GM19324 (cell line): Measurements from ENCODE around the gene GOLGA7B.

ENCODE experiments used
- ATAC-seq: cut with Tn5 transposase; IDR thresholded peaks from one replicate; pipeline ENCODE4 v1.9.1; 2021; ENCODE audit warnings: mild to moderate bottlenecking, moderate library complexity; ENCODE audit not compliant: unreplicated experiment, low FRiP score

The GOLGA7B gene

DNA sequence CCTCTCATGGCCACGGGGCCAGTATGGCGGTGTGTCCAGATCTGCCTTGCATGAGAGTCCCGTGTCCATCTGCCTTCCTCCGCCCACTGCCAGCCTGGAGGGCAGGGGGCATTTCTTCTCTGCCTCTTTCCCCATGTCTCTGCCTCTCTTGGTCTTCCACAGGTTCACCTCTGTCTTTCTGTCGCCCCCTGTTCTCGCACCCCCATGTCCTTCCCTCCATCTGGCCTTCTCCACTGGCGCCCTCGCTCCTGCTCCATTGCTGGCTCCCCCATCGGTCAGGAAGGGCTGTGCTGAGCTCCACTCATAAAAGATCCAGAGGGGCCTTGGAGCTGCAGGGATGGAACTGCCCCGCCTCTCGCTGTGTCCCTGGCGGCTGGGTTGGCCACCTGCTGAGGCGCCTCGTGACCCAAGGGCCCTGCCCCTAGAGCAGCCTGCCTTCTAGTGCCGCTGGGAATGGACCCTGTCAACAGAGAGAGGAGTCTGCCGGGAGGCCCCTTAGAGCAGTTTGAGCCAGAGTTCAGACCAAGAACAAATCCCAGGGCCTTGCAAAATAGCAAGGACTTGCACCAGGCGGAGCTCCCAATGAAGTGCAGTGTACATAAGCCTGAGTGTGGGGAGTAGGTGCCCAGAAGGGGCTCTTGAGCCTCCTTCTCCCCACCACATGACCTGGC lies 42.0 kb downstream of the GOLGA7B start:
- ATAC-seq, result no peak

GRCh38 chr10:97892506-97892905 lies 42.9 kb downstream of the GOLGA7B start:
- no peak for ATAC-seq

DNA sequence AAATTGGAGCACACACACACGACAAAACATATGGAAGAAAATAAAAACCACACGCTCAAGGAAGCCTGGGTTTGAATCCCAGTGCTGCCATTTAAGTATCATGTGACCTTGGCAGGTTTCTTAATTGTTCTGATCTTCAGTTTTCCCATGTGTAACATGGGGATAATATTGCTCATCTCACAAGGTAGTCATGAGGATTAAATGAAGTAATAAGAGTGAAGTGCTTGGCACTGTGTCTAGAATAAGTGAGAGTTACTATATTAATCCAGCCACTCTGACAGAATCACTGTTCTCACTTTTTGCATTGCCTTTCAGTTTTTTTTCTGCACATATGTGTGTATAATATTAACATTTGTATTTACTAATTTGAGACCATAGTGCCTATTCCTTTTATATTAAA lies 43.3 kb downstream of the GOLGA7B start:
- no peak for ATAC-seq

- no peak for ATAC-seq
Observed at GRCh38 chr10:97894092-97894491, 44.4 kb downstream of the GOLGA7B start.

- ATAC-seq, result no peak
Observed at GRCh38 chr10:97895084-97895483, 45.4 kb downstream of the GOLGA7B start.

GRCh38 chr10:97895915-97896314 lies 46.3 kb downstream of the GOLGA7B start:
- ATAC-seq, result no peak

DNA sequence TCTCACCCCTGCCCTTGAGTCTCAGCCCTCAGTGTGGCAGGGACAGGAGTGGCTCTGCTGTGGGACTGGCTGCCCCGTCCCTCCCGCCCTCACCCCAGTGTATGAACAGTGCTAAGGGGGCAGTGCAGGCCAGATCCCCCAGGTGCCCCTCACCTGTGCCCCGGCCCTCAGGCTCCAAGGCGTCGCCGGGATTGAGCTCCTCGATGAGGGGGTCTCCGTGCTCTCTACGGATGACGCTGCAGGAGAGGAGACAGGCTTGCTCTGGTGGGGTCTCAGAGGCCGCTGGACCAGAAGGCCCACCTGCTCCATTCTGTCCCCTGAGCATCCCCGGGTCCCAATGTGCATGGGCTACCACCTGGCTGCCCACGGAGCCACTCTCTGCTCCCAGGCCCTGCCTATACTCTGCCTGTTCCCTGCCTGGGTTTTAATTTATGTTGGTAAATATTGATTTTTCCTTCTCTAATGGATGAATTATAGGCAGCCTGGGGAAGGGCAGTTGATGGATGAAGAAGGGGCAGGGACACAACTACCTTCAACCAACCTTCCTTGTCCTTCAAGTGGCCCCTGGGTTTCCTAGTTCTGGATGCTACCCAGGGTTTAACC lies 47.2 kb downstream of the GOLGA7B start:
- ATAC-seq, result no peak

DNA sequence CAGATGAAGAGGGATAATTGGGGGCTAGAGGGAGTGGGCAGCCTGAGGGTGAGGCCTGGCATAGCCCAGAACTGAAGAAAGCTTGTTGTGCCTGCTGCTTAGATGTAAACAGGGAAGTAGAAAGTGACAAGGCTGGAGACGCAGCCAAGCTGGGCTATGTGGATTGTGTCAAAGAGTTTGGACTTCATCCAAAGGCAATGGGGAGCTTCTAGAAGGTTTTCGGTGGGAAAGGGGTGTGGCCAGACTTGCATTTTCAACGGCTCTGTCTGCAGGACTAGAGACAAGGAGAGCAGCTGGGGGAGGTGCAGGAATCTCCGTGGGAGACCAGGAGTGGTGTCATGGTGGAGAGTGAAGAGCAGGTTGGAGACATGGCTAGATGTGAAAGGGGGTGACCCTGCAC lies 48.8 kb downstream of the GOLGA7B start:
- ATAC-seq, result no peak

- no peak for ATAC-seq
Observed at GRCh38 chr10:97901381-97901780, 51.7 kb downstream of the GOLGA7B start.

DNA sequence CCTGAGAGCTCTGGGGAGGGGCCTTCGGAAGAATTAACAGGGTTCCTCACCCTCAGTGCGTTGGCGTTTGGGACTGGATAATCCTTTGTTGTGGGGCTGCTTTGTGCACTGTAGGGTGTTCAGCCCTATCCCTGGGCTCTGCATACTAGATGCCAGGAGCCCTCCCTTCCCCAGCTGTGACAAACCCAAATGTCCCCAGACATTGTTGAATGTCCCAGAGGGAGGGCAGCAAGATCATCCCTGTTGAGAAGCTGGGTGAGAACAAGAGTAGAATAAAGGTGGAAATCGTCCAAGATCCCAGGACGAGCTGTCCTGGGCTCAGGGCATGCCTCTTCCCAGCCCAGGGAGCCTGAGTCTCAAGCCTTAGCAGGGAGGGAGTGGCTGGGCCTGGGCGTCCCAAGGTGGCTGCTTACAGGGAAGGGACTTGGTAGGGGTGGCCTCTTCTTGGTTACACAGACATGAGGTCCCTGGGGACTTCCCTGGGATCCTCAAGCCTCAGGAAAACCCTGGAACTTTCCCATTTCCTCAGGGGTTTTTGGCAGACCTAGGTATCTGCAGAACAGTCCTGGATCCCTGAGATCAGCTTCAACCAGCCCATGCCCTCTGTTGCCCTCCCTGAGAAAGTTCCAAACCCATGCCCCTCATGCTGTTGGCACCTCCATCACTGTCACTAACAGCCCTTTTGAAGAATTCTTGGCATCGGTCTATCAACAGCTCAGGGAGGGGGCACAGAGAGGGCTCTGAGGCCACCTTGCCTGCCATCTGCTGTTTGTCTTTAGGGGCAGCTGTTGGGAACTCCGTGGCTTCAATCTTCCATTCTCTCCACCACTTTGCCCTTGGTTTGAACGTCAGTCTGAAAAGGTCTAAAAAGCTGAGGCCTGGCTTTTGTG lies 53.7 kb downstream of the GOLGA7B start:
- ATAC-seq, result no peak

DNA sequence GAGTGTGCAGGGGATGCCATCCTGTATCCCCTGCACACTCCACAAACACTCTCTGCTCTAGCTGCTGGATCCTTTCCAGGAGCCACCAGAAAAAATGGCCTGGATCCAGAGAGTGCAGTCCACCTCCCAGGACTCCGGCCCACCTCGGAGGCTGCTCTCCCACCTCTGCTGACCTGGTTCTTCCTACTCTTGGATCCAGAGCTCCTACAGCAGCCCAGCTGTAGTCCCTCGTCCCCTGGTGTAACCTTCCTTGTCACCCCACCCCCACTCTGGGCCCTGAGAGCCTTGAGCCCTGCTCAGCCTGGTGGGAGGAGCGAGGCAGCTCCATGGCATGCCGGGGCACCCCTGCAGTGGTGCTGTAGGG lies 54.4 kb downstream of the GOLGA7B start:
- ATAC-seq, result no peak

- ATAC-seq, result no peak
Observed at GRCh38 chr10:97904576-97904975, 54.9 kb downstream of the GOLGA7B start.

GRCh38 chr10:97905276-97905675 lies 55.6 kb downstream of the GOLGA7B start:
- ATAC-seq, result no peak

GRCh38 chr10:97907211-97907610 lies 57.6 kb downstream of the GOLGA7B start:
- ATAC-seq, result no peak

DNA sequence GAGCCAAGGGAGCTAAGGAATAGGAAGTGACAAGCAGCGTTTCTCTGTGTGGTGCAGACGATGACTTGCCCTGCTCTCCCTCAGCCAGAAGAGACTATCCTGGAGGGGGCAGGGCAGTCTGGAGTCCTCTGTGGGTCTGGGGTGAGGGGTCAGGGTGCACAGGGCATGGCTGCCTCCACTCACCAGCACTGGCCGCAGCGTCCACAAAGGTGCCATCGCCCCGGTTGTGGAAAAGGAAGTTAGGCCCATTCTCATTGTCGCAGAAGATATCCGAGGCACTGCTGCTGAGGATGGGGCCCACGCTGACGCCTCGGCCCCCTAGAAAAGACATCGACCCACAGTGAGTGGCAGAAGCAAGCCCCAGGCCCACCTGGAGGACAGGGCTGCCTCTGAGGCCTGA lies 58.2 kb downstream of the GOLGA7B start:
- ATAC-seq, result no peak

DNA sequence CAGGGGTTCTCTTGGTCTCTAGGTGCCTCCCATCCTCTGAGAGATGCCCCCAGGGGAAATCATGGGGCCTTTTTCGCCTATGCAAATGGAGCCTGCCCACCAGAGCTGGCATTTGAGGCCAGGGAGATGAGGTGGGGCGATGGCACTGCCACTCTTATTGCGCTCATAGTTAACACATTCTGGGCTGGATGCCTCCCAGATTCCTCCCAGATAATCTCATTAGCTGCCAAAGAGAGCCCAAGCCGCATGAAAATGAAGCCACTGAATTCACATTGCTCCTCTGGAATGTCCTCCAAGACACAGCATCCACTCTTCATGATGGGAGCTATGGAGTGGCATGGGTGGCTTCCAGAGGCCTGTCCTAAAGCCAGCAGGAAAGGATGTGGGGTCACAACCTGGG lies 61.0 kb downstream of the GOLGA7B start:
- no peak for ATAC-seq

- ATAC-seq, result no peak
Observed at GRCh38 chr10:97911217-97911616, 61.6 kb downstream of the GOLGA7B start.

GRCh38 chr10:97913193-97913592 lies 63.5 kb downstream of the GOLGA7B start:
- no peak for ATAC-seq

DNA sequence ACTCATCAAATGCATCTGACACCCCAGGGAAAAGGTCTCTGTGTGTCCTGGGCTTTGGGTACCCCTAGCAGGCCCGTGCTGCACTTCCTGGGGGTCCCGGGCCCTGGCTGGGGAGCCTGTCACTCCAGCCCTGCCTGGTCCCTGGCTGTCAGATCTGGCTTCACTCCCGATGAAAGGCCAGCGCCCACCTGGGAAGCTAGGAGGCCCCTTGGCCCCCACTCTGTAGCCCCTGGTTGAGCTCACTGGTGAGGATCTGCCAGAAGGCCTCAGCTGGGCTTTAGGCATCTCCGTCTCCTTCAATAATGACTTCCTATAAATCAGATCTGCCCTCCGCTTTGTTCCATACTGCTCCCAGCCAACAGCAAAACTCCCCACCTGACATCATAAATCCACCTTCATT lies 64.0 kb downstream of the GOLGA7B start:
- no peak for ATAC-seq

GRCh38 chr10:97914171-97914836 lies 64.7 kb downstream of the GOLGA7B start:
- no peak for ATAC-seq

- peak; percentile 53 for ATAC-seq
Observed at GRCh38 chr10:97914837-97915211, 65.2 kb downstream of the GOLGA7B start.
